DOHH2 (cell line): ENCODE data around the gene EXOSC2.
"Not testable (repeated sequence)": the region's sequence is repeated elsewhere in the genome, so short reads cannot be mapped to it uniquely, and the experiment has no call there.

Source experiments
- H3F3A ChIP-seq: fragments of 200-600 bp; sonication (generic), shearing (Covaris generic); 2 replicates; pipeline ENCODE4 v1.6.0; 2016; ENCODE audit warnings: antibody characterized with exemption, mild to moderate bottlenecking; ENCODE audit not compliant: control insufficient read depth, insufficient read depth
- H3K27ac ChIP-seq: fragments of 200-600 bp; sonication (generic); 2 replicates; pipeline ENCODE4 v1.5.1; 2014; ENCODE audit warnings: low read depth, mild to moderate bottlenecking, low read length, moderate library complexity
- H3K27me3 ChIP-seq: fragments of 200-600 bp; sonication (generic); 2 replicates; pipeline ENCODE4 v1.6.1; 2014; ENCODE audit warnings: mild to moderate bottlenecking, low read length, mixed read lengths; ENCODE audit not compliant: control insufficient read depth
- H3K36me3 ChIP-seq: fragments of 200-600 bp; sonication (generic); 2 replicates; pipeline ENCODE4 v1.6.1; 2014; ENCODE audit warnings: mild to moderate bottlenecking, low read length, moderate library complexity, mixed read lengths; ENCODE audit not compliant: control insufficient read depth
- H3K4me1 ChIP-seq: fragments of 200-600 bp; sonication (generic); 2 replicates; pipeline ENCODE4 v1.6.1; 2014; ENCODE audit warnings: mild to moderate bottlenecking, low read length, mixed read lengths; ENCODE audit not compliant: control insufficient read depth
- H3K4me2 ChIP-seq: fragments of 200-600 bp; sonication (generic); 2 replicates; pipeline ENCODE4 v1.6.0; 2014; ENCODE audit warnings: mild to moderate bottlenecking, low read length, moderate library complexity
- H3K4me3 ChIP-seq: fragments of 200-600 bp; sonication (generic); 2 replicates; pipeline ENCODE4 v1.5.1; 2014; ENCODE audit warnings: mild to moderate bottlenecking, low read length, mixed read lengths
- H3K79me2 ChIP-seq: fragments of 200-600 bp; sonication (generic); 2 replicates; pipeline ENCODE4 v1.6.1; 2014; ENCODE audit warnings: mild to moderate bottlenecking, low read length, mixed read lengths; ENCODE audit not compliant: control insufficient read depth
- H3K9me2 ChIP-seq: fragments of 200-600 bp; sonication (generic); replicated peaks from 2 replicates; pipeline ENCODE4 v1.6.1; 2014; ENCODE audit warnings: mild to moderate bottlenecking, low read length, mixed read lengths; ENCODE audit not compliant: control insufficient read depth
- H3K9me3 ChIP-seq: fragments of 200-600 bp; sonication (generic); 2 replicates; pipeline ENCODE4 v1.6.1; 2014; ENCODE audit warnings: antibody characterized with exemption, low read length, mixed read lengths; ENCODE audit not compliant: control insufficient read depth, insufficient read depth
- H4K20me1 ChIP-seq: fragments of 200-600 bp; sonication (generic); 2 replicates; pipeline ENCODE4 v1.6.0; 2014; ENCODE audit warnings: low read depth, mild to moderate bottlenecking, antibody characterized with exemption, low read length, moderate library complexity; ENCODE audit not compliant: control insufficient read depth, insufficient read depth
- EZH2phosphoT487 ChIP-seq: fragments of 200-600 bp; sonication (generic); IDR thresholded peaks from 2 replicates; pipeline ENCODE4 v1.6.1; 2017; ENCODE audit warnings: borderline replicate concordance, mild to moderate bottlenecking, antibody characterized with exemption, low read length, moderate library complexity, mixed read lengths
- TF ChIP-seq, protein P1 (sequence below): fragments of 200-600 bp; sonication (generic); IDR thresholded peaks from one replicate; pipeline ENCODE4 v1.5.1; 2014; ENCODE audit warnings: antibody characterized with exemption, mild to moderate bottlenecking, low read depth, low read length; ENCODE audit not compliant: poor library complexity, severe bottlenecking

The EXOSC2 gene

DNA sequence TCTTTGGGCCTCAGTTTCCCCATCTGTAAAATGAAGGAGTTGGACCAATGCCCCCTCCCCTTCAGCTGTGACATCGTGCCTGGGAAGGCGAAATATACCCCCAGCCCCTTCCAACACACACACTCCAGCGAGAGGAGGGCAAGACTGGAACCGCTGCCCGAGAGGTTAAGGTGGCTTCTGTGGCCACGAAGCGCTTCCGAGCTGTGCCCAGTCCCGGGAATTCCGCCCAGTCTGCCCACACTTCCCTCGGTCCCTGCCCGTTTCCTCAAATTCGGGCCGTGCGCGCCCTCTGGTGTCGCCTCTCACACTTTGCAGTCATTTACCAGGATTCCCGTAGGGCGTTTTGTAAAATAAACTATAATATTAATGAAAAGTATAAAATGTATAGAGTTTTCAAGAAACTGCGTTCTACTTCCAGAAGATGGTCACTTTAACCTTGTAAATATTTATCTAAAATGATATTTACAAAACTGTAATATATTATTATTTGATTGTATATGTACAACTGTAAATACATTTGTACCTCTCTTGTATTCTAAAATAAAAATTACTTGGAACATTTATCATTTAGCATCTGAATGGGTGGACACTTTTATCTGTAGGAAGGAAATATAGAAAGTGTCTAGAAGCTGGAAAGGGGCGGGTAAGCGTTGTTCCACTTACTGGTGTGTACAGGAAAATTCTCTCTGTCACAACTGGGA is 11.0 kb upstream of the EXOSC2 start:
- Histone ChIP-seq H4K20me1 (no peaks in the 10 kb centered on the region), H3K27ac (no peak overlapping the region), H3K9me2 (no peaks in the 10 kb centered on the region), H3K4me3 (peak overlapping the region; percentile 88), H3K36me3 (no peaks in the 10 kb centered on the region), H3K9me3 (peaks cover 4% of the 10 kb centered on the region; the same call in 1 of the 2 replicates), H3K4me2 (peak overlapping the region; percentile 100), H3F3A (peaks cover 4% of the 10 kb centered on the region; the same call in 1 of the 2 replicates), H3K27me3 (peaks cover 17% of the 10 kb centered on the region), H3K4me1 (peaks cover 13% of the 10 kb centered on the region), H3K79me2 (no peaks in the 10 kb centered on the region)
- TF ChIP-seq EZH2phosphoT487: no peak
- TF ChIP-seq, protein P1, sequence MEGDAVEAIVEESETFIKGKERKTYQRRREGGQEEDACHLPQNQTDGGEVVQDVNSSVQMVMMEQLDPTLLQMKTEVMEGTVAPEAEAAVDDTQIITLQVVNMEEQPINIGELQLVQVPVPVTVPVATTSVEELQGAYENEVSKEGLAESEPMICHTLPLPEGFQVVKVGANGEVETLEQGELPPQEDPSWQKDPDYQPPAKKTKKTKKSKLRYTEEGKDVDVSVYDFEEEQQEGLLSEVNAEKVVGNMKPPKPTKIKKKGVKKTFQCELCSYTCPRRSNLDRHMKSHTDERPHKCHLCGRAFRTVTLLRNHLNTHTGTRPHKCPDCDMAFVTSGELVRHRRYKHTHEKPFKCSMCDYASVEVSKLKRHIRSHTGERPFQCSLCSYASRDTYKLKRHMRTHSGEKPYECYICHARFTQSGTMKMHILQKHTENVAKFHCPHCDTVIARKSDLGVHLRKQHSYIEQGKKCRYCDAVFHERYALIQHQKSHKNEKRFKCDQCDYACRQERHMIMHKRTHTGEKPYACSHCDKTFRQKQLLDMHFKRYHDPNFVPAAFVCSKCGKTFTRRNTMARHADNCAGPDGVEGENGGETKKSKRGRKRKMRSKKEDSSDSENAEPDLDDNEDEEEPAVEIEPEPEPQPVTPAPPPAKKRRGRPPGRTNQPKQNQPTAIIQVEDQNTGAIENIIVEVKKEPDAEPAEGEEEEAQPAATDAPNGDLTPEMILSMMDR: peak; percentile 72

DNA sequence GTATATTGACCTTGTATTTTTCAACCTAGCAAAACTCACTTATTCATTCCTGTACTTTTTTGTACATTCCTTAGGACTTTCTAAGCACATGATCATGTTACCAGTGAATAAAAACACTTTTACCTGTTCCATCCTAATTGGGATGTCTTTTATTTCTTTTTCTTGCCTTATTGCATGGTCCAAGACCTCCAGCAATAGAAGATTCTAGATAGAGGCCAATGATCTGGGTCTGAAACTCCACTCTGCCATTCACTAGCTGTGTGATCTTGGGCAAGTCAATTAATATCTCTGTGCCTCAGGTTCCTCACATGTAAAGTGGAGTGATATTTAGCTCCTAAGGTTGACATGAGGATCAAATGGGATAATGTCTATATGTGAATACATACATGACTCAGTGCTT is 8.5 kb upstream of the EXOSC2 start:
- H3K9me3 ChIP-seq: peaks cover 4% of the 10 kb centered on the region; the same call in 1 of the 2 replicates
- H3K36me3 ChIP-seq: no peaks in the 10 kb centered on the region
- no peaks in the 10 kb centered on the region for H3K79me2 ChIP-seq
- H3K4me1 ChIP-seq: peaks cover 20% of the 10 kb centered on the region
- H3K9me2 ChIP-seq: no peaks in the 10 kb centered on the region
- TF ChIP-seq, protein P1: no peak
- TF ChIP-seq EZH2phosphoT487: no peak
- H3K4me2 ChIP-seq: no peak overlapping the region
- peaks cover 4% of the 10 kb centered on the region; the same call in 1 of the 2 replicates for H3F3A ChIP-seq
- H3K4me3 ChIP-seq: no peak overlapping the region
- no peak overlapping the region for H3K27ac ChIP-seq
- peaks cover 18% of the 10 kb centered on the region for H3K27me3 ChIP-seq
- H4K20me1 ChIP-seq: no peaks in the 10 kb centered on the region

DNA sequence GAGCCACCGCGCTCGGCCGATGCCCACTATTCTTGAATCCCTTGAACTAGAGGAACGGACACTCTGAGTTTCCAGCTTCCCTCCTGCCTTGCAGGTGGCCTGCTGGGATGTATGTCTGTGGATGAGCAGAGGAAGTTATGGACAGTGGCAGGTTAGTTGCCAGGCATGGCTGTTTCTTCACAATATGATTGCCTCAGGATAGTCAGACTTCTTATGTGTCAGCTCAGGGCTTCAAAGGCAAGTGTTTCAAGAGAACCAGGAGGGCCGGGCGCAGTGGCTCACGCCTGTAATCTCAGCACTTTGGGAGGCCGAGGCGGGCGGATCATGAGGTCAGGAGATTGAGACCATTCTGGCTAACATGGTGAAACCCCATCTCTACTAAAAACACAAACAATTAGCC is 7.6 kb upstream of the EXOSC2 start:
- Histone ChIP-seq H3K27me3 (peaks cover 15% of the 10 kb centered on the region), H3K4me1 (peaks cover 20% of the 10 kb centered on the region)
- not testable (repeated sequence) for H3K4me3 ChIP-seq, H3K36me3 ChIP-seq, H3K4me2 ChIP-seq, H3K9me2 ChIP-seq, H4K20me1 ChIP-seq, H3K9me3 ChIP-seq, H3K79me2 ChIP-seq, H3K27ac ChIP-seq, H3F3A ChIP-seq

DNA sequence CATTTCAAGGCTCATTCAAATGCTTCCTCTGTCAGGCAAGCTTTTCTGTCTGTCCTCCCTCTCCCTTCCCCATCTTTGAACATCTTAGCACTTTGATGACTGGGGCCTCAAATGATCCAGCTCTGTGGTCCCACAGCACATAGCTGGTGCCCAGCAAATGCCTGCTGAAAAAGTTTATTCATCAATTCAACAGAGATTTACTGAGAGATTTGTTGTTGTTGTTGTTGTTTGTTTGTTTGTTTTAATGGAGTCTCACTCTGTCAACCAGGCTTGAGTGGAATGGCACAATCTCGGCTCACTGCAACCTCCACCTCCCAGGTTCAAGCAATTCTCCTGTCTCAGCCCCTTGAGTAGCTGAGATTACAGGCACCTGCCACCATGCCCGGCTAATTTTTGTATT is 6.0 kb upstream of the EXOSC2 start:
- Histone ChIP-seq H3K27me3 (peaks cover 5% of the 10 kb centered on the region), H3K36me3 (no peaks in the 10 kb centered on the region), H4K20me1 (no peaks in the 10 kb centered on the region), H3K9me3 (peaks cover 10% of the 10 kb centered on the region; the same call in 1 of the 2 replicates), H3K79me2 (no peaks in the 10 kb centered on the region), H3K9me2 (no peaks in the 10 kb centered on the region), H3F3A (peaks cover 4% of the 10 kb centered on the region; the same call in 1 of the 2 replicates), H3K4me2 (no peak overlapping the region), H3K27ac (no peak overlapping the region), H3K4me3 (no peak overlapping the region), H3K4me1 (peaks cover 9% of the 10 kb centered on the region)
- TF ChIP-seq, protein P1: no peak
- no peak for TF ChIP-seq EZH2phosphoT487
